NCI-H526 (cell line): ENCODE measurements around the gene SOAT2.
"Not testable (repeated sequence)": the region's sequence is repeated elsewhere in the genome, so short reads cannot be mapped to it uniquely, and the experiment has no call there.

Source experiments
- DNase-seq, 2 experiments: peaks; one replicate each; lab custom pipeline; 2025; lab: John Stamatoyannopoulos, UW

SOAT2 gene

DNA sequence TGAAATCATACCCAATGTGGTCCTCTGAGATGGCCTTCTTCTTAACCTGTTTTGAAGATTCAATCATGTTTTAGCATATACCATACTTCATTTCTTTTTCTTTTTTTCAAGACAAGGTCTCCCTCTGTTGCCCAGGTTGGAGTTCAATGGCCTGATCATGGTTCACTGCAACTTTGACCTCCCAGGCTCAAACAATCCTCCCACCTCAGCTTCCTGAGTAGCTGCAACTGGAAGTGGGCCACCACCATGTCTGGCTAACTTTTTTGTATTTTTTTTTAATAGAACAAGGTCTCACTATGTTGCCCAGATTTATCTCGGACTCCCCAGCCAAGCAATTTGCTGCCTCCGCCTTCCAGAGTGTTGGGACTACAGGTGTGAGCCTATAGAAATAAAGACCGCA, 30.4 kb downstream of the SOAT2 start:
- no peak for DNase-seq

DNA sequence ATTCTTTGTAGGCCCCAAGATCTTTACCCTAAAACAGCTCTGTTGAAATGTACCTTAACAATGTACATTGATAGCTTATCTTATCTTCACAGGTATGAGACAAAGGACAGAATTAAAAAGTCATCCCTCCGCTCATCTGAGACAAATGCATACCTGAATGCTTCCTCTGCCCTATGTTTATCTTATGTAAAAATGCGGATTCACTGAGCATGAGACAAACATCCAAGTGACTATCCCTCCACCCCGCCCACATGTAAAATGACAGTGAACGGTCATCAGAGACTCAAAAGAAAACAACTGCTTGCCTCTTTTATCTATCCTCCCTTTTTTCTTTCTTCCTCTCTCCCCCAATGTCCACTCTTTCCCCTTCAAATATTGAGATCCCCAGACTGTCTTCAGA, 40.1 kb downstream of the SOAT2 start:
- DNase-seq = no peak

DNA sequence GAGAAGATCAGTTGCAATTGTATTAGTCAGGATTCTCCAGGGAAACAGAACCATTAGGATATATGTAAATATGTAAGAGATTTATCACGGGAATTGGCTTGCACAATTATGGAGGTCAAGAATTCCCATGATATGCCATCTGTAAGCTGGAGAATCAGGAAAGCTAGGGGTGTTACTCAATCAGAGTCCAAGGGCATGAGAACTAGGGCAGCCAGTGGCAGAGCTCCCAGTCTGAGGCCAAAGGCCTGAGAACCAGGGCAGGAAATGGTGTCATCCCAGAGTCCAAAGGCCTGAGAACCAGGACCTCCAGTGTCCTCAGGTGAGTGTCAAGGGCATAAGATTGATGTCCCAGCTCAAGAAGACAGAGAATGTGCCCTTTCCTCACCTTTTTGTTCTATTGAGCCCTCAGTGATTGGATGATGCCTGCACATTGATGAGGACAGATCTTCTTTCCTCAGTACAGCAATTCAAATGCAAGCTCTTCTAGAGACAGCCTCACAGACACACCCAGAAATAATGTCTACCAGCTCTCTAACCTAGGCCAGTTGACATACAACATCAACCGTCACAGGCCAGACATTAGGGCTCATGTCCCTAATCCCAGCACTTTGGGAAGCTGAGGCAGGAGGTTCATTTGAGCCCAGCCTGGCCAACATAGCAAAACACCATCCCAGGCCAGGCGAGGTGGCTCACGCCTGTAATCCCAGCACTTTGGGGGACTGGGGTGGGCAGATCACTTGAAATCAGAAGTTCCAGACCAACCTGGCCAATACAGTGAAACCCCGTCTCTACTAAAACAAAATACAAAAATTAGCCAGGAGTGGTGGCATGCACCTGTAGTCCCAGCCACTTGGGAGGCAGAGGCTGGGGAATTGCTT, 42.3 kb downstream of the SOAT2 start:
- no peak for DNase-seq

DNA sequence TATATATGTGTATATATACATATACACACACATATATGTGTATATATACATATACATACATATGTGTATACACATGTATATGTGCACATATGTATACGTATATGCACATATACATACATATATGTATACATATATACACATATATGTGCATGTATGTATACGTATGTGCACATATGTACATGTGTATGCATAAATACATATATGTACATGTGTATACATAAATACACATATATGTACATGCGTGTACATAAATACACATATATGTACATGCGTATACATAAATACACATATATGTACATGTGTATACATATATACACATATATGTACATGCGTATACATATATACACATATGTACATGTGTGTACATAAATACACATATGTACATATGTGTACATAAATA, 43.9 kb downstream of the SOAT2 start:
- DNase-seq = no peak

DNA sequence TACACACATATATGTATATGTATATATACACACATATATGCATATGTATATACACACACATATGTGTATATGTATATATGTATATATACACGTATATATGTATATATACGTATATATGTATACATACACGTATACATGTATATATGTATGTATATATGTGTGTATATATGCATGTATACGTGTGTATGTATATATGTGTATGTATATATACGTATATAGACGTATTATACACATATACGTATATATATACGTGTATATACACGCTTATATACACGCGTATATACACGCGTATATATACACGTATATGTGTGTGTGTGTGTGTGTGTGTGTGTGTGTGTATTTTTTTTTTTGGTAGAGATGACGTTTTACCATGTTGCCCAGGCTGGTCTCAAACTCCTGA, 44.4 kb downstream of the SOAT2 start:
- DNase-seq = no peak

DNA sequence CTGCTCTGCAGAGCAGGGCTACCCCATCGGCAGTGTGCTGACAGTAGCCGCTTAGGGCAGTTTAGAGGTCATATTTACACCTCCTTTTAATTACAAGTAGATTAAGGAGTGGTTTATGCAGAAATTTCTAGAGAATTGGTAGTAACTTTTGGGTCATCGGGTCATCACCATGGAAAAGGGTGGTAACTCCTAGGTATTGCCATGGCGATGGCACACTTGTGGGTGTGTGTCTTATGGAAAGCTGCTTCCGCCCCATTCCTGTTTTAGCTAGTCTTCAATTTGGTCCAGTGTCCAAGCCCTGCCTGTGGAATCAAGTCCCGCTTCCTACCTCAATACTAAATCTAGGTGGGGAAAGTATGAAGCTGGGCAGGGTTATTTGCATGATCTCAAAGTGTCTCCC, 47.8 kb downstream of the SOAT2 start:
- DNase-seq = no peak

DNA sequence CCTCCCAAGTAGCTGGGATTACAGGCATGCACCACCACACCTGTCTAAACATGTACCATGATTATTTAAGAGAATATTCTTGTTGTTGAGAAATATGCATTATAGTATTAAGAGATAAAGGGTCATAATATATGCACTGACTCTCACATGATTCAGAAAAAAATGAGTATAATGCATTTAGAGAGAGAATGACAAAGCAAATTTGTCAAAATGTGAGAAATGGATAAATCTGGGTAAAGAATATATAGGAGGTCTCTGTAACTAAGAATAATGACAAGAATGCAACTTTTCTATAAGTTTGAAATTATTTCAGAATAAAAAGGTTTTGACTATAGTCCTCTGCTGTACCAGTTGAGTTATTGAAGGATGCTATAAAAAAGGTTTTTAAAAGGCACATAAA, 49.1 kb downstream of the SOAT2 start:
- DNase-seq = no peak

DNA sequence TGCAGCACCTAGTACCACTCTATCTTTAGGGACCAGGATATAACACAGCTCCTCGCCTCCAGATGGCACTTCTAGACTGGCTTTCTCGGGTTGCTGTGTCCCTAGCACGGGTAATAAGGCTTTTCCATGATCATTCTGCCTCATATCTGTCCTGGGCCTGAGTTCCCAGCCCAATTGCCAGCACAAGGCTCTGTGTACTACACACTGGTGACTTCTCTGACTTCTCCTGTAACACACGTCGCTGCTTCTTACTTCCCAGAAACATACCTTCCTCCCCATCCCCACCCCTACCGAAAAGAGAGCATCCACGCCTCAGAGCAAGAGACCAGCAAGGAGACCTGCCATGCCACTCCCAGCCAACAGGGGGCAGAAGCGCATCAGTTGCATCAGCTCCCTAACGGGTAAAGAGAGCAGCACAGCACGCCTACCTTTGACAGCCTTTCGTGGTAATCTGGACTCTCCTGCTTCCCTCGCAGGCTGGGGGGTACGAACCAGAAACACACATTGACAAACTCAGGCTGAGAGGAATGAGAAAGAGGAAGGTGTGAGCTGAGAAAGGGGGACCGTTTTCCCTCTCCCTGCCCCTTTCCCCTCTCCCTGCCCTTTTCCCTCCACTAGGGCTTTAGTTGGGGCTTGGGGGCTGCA, 56.0 kb downstream of the SOAT2 start:
- DNase-seq = peak; percentile 54 to 83

DNA sequence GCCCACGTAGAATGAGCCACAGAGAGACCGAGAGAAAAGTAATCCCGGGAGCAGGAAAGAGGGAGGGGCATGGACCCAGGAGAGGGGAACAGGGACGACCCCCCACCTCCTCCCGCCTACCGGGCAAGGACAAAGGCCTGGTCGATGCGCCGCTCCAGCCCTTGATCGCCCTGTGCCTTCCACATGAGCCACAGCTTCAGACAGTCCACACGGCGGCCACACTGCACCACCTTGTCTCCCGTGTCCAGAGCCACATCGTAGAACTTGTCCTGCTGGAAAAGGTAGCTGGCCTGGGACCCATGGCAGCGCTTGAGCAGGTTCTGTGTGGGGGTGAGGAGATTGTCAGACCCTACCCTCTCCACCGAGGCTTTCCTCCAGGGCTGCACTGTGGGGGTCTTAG, 56.7 kb downstream of the SOAT2 start:
- no peak for DNase-seq

DNA sequence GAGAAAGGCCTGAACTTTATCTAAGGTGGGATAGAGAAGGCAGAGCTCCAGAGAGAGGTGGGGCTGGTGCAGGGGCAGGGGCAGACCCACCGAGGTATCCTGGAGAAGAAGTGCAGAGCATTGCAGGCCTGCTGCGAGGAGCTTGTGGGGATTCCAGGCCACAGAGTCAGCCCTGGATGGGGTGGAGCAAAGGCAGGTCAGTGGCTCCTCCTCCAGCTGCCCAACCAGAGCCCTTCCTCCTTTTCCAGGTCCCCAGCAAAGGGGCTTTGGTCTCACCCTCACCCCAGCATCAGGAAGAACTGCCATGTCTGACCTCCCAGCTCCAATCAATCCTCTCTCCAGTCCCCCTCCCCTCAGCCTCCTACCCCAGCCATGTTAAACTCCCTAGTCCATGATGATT, 57.4 kb downstream of the SOAT2 start:
- DNase-seq = no peak

DNA sequence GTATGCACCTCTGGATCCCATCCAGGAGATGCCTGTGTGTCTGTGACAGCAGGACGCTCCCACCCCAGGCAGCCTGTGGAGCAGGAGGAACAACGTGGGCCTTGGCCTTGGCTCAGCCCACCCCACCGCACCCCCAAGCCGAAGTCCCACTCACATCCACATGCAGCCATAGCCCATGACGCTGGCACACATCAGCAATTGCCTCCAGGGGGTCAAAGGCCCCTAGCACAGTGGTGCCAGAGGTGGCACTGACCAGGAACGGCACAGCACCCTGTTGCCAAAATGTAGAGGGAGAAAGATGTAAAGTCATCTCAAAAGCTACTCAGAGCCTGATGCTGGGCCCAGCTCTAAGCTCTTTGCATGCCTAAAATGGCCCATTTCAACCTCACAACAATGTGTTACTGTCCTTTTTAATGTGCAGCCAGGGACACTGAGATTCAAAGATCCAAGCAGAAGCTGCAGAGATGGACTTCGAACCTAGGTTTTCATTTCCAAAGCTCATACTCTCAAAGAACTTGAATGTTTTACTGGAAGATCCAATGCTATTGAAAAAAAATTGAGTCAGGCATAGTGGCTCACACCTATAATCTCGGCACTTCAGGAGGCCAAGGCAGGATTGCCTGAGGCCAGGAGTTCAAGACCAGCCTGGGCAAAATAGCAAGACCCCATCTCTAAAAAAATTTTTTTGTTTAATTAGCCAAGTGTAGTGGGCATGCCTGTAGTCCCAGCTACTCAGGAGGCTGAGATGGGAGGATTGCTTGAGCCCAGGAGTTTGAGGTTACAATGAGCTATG, 58.0 kb downstream of the SOAT2 start:
- DNase-seq = no peak

DNA sequence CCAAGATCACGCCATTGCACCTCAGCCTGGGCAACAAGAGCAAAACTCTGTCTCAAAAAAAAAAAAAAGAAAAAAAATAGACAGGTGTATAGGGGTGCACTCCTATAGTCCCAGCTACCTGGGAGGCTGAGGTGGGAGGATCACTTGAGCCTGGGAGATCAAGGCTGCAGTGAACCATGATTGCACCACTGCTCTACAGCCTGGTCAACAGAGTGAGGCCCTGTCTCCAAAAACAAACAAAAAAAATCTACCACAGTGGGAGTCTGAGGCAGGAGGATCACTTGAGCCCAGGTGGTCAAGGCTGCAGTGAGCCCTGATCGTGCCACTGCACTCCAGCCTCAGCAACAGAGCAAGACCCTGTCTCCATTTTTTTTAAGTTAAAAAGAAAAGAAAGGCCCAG, 59.7 kb downstream of the SOAT2 start:
- DNase-seq = not testable (repeated sequence)

DNA sequence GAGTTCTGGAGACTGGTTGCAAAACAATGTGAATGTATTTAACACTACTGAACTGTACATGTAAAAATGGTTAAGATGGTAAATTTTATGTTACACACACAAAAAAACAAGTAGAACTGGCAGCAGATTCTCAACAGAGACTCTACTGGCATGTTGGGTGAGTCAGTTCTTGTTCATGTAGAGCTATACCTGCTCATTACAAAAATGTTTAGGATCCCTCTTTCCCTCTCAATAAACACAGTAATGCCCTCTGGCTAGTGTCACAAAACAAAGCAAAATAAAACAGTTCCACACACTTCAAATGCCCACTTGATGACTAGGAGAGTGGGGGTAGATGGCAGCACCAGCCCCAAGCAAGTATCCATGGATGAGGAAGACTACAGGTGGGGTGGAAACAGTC, 63.6 kb downstream of the SOAT2 start:
- no peak for DNase-seq

DNA sequence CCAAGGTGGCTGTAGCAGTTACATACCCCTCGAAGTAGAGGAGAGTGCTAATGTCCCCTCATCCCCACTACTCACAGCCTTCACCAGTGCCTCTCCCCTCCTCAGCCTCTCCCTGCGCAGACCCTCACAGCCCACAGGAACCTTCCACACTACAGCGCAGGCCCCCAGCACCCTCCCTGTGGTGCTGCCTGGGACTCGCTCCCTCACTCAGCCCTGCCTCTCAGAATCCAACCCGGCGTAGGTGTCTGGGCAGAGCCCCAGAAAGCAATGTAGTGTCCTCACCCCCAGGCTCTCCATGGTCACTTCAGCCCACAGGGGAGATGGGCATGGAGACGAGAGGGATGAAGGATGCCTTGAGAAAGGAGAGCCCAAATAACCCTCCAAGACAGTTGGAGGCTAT, 66.4 kb downstream of the SOAT2 start:
- DNase-seq = no peak

DNA sequence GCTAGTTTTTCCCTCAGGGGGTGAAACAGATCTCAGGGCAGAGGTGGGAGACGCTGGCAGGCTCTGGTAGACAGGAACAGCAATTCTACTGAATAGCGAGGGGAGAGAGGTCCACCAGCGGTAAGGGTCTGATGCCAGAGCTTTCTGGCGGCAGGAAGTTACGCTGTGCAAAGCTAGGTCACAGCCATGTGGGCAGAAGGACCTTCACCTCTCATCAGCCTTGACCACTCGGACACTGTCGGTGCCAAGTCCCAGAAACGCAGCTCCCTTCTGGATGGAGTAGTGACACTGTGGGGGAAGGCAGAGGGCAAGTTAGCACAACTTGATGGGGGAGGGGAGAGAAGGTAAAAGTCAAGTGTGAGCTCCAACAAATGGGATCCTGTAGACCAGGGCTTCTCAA, 66.9 kb downstream of the SOAT2 start:
- no peak for DNase-seq

DNA sequence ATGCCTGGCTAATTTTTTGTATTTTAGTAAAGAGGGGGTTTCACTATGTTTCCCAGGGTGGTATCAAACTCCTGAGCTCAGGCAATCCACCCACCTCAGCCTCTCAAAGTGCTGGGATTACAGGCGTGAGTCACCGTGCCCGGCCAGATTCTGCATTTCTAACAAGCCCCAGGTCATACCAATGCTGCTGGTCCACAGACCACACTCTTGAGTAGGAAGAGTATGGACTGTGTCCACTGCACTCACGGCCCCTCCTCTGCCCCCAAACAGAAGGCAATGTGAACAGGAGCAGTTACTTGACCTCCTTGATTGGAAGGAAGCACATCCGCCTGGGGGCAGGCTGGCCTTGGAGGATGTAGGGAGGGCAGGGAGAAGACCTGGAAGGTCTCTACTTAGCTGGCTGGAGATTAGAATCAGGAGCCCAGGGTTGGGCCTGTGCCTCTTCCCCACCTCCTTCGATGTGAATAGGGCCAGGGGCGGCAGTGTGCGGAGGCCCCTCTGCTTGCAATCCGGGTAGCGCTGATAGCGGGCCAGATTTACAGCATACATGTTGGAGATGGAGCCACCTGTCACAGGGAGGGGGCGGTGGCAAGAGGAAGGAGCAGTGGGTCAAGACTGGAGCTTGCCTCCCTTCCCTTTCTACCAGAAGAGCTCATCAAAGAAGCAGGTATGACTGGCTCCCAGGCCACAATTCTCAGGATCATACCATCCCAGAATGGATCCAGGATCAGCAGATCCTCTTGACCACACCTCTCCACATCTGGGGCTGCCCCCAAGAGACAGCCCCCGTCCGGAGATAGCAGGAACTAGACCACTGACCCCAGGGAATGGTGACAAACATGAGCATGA, 67.8 kb downstream of the SOAT2 start:
- DNase-seq = no peak

DNA sequence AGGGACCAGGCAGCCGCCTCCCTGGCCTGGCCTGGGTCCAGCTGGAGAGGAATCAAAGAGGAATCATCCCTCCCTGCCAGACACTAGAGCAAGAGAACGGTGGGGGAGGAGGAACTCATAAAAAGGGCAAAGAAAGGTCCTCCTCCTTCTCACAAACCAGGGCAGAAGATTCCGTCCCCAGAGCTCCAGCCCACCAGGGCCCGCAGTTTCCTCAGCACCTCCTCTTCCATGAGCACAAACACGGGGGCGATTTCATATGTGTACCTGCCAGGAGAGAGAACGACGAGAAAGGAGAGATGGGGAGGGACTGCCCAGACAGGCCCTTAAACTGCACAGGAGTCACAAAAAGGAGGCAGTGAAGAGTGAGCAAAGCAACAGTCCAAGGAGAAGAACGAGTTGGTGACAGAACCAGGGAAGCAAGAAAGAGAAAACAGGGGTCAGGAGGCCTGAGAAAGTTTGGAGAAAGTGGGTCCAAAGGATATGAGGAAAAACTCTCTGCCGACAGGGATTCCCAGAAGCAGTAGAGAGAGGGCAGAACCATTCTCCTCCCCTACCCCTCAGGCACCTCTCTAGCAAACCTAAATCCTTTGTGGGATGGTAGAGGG, 68.5 kb downstream of the SOAT2 start:
- DNase-seq = no peak

DNA sequence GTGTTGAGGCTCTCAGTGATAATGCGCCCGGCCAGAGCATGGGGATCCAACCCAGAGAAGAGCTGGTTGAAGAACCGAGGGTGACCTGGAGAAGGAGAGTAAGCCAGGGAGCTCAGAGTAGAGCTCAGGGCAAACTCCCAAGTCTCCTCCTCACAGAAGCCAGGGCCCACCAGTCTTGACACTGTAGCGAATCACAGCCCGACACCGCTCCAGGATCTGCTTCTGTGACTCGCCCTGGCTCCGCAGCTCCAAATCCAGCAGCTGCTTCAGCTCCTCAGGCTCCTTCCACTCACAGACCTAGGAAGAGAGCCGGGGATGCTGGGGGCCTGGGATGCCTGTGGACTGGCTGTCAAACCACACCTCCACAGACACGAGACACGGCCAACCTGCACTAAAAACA, 69.1 kb downstream of the SOAT2 start:
- no peak for DNase-seq

DNA sequence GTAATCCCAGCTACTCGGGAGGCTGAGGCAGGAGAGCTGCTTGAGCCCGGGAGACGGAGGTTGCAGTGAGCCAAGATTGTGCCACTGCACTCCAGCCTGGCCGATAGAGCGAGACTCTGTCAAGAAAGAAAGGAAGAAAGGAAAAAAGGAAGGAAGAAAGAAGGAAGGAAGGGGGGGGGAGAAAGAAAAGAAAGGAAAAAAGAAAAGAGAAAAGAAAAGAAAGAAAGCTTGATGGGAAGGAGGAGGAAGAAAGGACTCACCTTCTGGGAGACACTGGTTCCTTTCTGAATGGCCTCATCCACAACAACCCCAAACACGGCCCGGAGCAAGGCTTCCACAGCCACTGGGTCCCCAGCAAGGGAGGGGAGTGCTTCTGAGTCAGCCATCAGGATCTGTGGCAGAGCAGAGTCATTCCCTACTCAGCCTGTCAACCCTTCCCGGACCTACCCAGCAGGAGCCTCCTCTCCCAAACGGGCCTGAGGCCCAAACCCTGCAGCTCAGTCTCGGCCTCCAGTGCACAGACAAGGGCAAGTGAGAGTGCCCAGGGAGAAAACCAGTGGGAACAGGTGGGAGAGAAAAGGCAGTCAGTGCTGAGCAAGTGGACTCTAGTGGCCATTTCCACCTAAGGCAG, 69.9 kb downstream of the SOAT2 start:
- no peak for DNase-seq
